ENCODE data around the gene REEP5. TPM values are rescaled to one million over a fixed set of nuclear protein-coding genes. Genes with fewer than 3 reads are reported as not detected.

Gene REEP5
- total RNA-seq, 1 experiment from 2014 or later = 46.2 TPM

GRCh38 chr5:112854651-112855050 is 67.4 kb downstream of the REEP5 start:
- no peak overlapping the region for H2BK5ac ChIP-seq (ENCODE audit: insufficient read length, low read length)

More at GRCh38 chr5:112854651-112855050, 67.4 kb downstream of the REEP5 start:
- H3K4me1 Mint-ChIP-seq = no peaks in the 10 kb centered on the region
- Histone ChIP-seq H3K27ac (ENCODE audit: insufficient read length, low read depth, low read length) (no peak overlapping the region), H3K4ac (ENCODE audit: low read depth, low read length) (no peak overlapping the region), H2AFZ (ENCODE audit: low read length) (no peak overlapping the region), H4K5ac (ENCODE audit: insufficient read length, low read depth, low read length) (no peak overlapping the region), H3K9me3 (ENCODE audit: control insufficient read depth, low read depth, low read length) (no peaks in the 10 kb centered on the region), H3K9ac (ENCODE audit: extremely low read depth, insufficient read length, low read length) (no peak overlapping the region), H3K14ac (ENCODE audit: insufficient read depth, low read length) (no peak overlapping the region), H3K79me1 (ENCODE audit: insufficient read depth, low read depth, low read length, poor library complexity, severe bottlenecking) (no peaks in the 10 kb centered on the region), H3K27me3 (ENCODE audit: insufficient read depth, low read length) (no peaks in the 10 kb centered on the region), H4K91ac (ENCODE audit: insufficient read length, low read depth, low read length) (no peak overlapping the region), H3K56ac (ENCODE audit: insufficient read length, low read depth, low read length) (no peak overlapping the region), H3K4me2 (ENCODE audit: insufficient read depth, insufficient read length, low read length) (no peak overlapping the region), H3K23me2 (ENCODE audit: insufficient read length, low read depth, low read length, poor library complexity, severe bottlenecking) (no peaks in the 10 kb centered on the region), H3K23ac (ENCODE audit: insufficient read length, low read depth, low read length) (no peak overlapping the region), H4K20me1 (ENCODE audit: control insufficient read depth, insufficient read depth, insufficient read length) (no peaks in the 10 kb centered on the region), H3K4me1 (ENCODE audit: insufficient read depth, low read length) (no peaks in the 10 kb centered on the region), H2BK120ac (ENCODE audit: low read depth, low read length, poor library complexity, severe bottlenecking) (no peak overlapping the region), H3K18ac (ENCODE audit: insufficient read length, low read depth, low read length) (no peak overlapping the region), H3T11ph (ENCODE audit: low read length) (no peak overlapping the region), H2AK5ac (ENCODE audit: insufficient read length, low read length) (no peak overlapping the region), H2BK20ac (ENCODE audit: low read depth, low read length, poor library complexity, severe bottlenecking) (no peak overlapping the region), H4K8ac (replicated peaks; ENCODE audit: insufficient read length, low read depth, low read length) (no peak overlapping the region), H2BK12ac (ENCODE audit: insufficient read length, low read depth, low read length) (no peak overlapping the region), H3K79me2 (ENCODE audit: insufficient read depth, low read length) (no peaks in the 10 kb centered on the region), H2BK15ac (ENCODE audit: low read depth, low read length) (no peak overlapping the region)
- H3K9me3 Mint-ChIP-seq = no peaks in the 10 kb centered on the region; a peak in 1 of 5 replicates
- WGBS (ENCODE audit: extremely low coverage, insufficient read length, low lambda C conversion rate) = no CpG with 5 or more reads among the region's 1 CpG
- no peaks in the 10 kb centered on the region for H3K36me3 Mint-ChIP-seq (ENCODE audit: insufficient read depth in 1 of 3, low read depth in 3 of 3)
- no peak overlapping the region for H3K27ac Mint-ChIP-seq
- no peak for DNase-seq
- TF ChIP-seq, protein P1, sequence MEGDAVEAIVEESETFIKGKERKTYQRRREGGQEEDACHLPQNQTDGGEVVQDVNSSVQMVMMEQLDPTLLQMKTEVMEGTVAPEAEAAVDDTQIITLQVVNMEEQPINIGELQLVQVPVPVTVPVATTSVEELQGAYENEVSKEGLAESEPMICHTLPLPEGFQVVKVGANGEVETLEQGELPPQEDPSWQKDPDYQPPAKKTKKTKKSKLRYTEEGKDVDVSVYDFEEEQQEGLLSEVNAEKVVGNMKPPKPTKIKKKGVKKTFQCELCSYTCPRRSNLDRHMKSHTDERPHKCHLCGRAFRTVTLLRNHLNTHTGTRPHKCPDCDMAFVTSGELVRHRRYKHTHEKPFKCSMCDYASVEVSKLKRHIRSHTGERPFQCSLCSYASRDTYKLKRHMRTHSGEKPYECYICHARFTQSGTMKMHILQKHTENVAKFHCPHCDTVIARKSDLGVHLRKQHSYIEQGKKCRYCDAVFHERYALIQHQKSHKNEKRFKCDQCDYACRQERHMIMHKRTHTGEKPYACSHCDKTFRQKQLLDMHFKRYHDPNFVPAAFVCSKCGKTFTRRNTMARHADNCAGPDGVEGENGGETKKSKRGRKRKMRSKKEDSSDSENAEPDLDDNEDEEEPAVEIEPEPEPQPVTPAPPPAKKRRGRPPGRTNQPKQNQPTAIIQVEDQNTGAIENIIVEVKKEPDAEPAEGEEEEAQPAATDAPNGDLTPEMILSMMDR (conservative IDR thresholded peaks at IDR 0.05) = no peak
- H3K4me3 Mint-ChIP-seq = no peak overlapping the region
- peaks cover 28% of the 10 kb centered on the region for H3K27me3 Mint-ChIP-seq (ENCODE audit: low read depth)
